SK-N-SH (cell line): Measurements from ENCODE around the gene VIM. TPM values are rescaled to one million over a fixed set of nuclear protein-coding genes. Genes with fewer than 3 reads are reported as not detected.

ENCODE experiments used
- CTCF ChIA-PET: fragments of 300-600, 350-600 bp; formaldehyde crosslinking; extraction: SDS; loops from one replicate; lab custom pipeline; 2021; lab: Yijun Ruan, JAX
- POLR2A ChIA-PET: fragments of 350-600 bp; sonication (Branson Sonifier 250); formaldehyde crosslinking; extraction: SDS; loops from one replicate; lab custom pipeline; 2020; ENCODE audit warnings: antibody characterized with exemption, inconsistent platforms; lab: Yijun Ruan, JAX
- DNase-seq: peaks from one replicate; pipeline ENCODE4 v3.0.0; 2012
- H2AFZ ChIP-seq: fragments of 200-600 bp; sonication (generic); 2 replicates; pipeline ENCODE4 v1.8.1; 2016; ENCODE audit warnings: antibody characterized with exemption, mild to moderate bottlenecking, low read depth
- H3F3A ChIP-seq: fragments of 200-600 bp; sonication (generic); replicated peaks from 2 replicates; pipeline ENCODE3; 2016; ENCODE audit warnings: antibody characterized with exemption, mild to moderate bottlenecking; ENCODE audit not compliant: insufficient read depth
- H3K27ac ChIP-seq, 2 experiments: fragments of 200-500 bp in 1 of 2; fragments of 200-600 bp in 1 of 2; sonication (Bioruptor generic) in 1 of 2; sonication (generic), shearing (Covaris generic) in 1 of 2; 2 replicates each; pipeline versions ENCODE4 v1.5.1 to v1.6.1; 2014 to 2016; ENCODE audit warnings: low read depth in 2 of 2, inconsistent platforms in 1 of 2, low read length in 1 of 2, mild to moderate bottlenecking in 1 of 2, mixed read lengths in 1 of 2
- H3K27me3 ChIP-seq: fragments of 200-600 bp; sonication (generic), shearing (Covaris generic); 2 replicates; pipeline ENCODE4 v1.6.1; 2016; ENCODE audit warnings: mixed run types; ENCODE audit not compliant: insufficient read depth
- H3K36me3 ChIP-seq, 2 experiments: fragments of 200-500 bp in 1 of 2; fragments of 200-600 bp in 1 of 2; sonication (Bioruptor generic) in 1 of 2; sonication (generic) in 1 of 2; replicated peaks in 1 of 2; 2 replicates each; pipeline versions ENCODE3 to v1.5.1; 2014 to 2016; ENCODE audit warnings: low read length in 1 of 2, mild to moderate bottlenecking in 1 of 2; ENCODE audit not compliant: insufficient read depth in 2 of 2, control insufficient read depth in 1 of 2
- H3K4me1 ChIP-seq, 2 experiments: fragments of 200-500 bp in 1 of 2; fragments of 200-600 bp in 1 of 2; sonication (Bioruptor generic) in 1 of 2; sonication (generic), shearing (Covaris generic) in 1 of 2; 2 replicates each; pipeline versions ENCODE4 v1.5.1 to v1.6.1; 2014 to 2016; ENCODE audit warnings: low read depth in 1 of 2, low read length in 1 of 2, mixed run types in 1 of 2; ENCODE audit not compliant: insufficient read depth in 2 of 2, control insufficient read depth in 1 of 2
- H3K4me2 ChIP-seq: fragments of 200-600 bp; sonication (generic), shearing (Covaris generic); 2 replicates; pipeline ENCODE4 v1.6.1; 2017; ENCODE audit warnings: mixed run types
- H3K4me3 ChIP-seq, 2 experiments: fragments of 200-500 bp in 1 of 2; fragments of 200-600 bp in 1 of 2; sonication (Bioruptor generic) in 1 of 2; sonication (generic), shearing (Covaris generic) in 1 of 2; 2 replicates each; pipeline versions ENCODE4 v1.5.1 to v1.8.1; 2014 to 2016; ENCODE audit warnings: low read depth in 2 of 2, inconsistent platforms in 1 of 2, low read length in 1 of 2, mild to moderate bottlenecking in 1 of 2, mixed read lengths in 1 of 2, moderate library complexity in 1 of 2
- H3K79me2 ChIP-seq: fragments of 200-600 bp; sonication (generic); 2 replicates; pipeline ENCODE4 v1.8.1; 2017; ENCODE audit warnings: mild to moderate bottlenecking; ENCODE audit not compliant: insufficient read depth
- H3K9ac ChIP-seq: fragments of 200-600 bp; sonication (generic); 2 replicates; pipeline ENCODE4 v1.6.1; 2017; ENCODE audit warnings: mixed run types
- H3K9me2 ChIP-seq: fragments of 200-600 bp; sonication (generic); 2 replicates; pipeline ENCODE4 v1.6.1; 2017; ENCODE audit warnings: mixed run types
- H3K9me3 ChIP-seq: fragments of 200-600 bp; sonication (generic); 2 replicates; pipeline ENCODE4 v1.6.1; 2017; ENCODE audit warnings: mixed run types, mild to moderate bottlenecking, moderate library complexity
- H4K20me1 ChIP-seq: fragments of 200-600 bp; sonication (generic); 2 replicates; pipeline ENCODE4 v1.6.1; 2017; ENCODE audit warnings: mild to moderate bottlenecking, mixed run types; ENCODE audit not compliant: insufficient read depth
- CTCF ChIP-seq: fragments of 200-600 bp; sonication (generic); IDR thresholded peaks from 2 replicates; pipeline ENCODE4 v1.6.1; 2017; ENCODE audit warnings: antibody characterized with exemption, mild to moderate bottlenecking, moderate library complexity
- FOXM1 ChIP-seq: IDR thresholded peaks from 2 replicates; pipeline ENCODE4 v1.4.0; 2012; ENCODE audit warnings: low read depth, mild to moderate bottlenecking
- GATA2 ChIP-seq: sonication (generic); formaldehyde crosslinking; IDR thresholded peaks from 2 replicates; pipeline ENCODE4 v1.5.0; 2020; ENCODE audit warnings: mild to moderate bottlenecking, missing genetic modification reagents
- JUND ChIP-seq: IDR thresholded peaks from 2 replicates; pipeline ENCODE4 v1.4.0; 2012
- NRF1 ChIP-seq: IDR thresholded peaks from 2 replicates; pipeline ENCODE4 v1.6.1; 2012; ENCODE audit warnings: low read depth, mild to moderate bottlenecking, low read length
- POLR2AphosphoS5 ChIP-seq: IDR thresholded peaks from 2 replicates; pipeline ENCODE4 v1.6.1; 2012; ENCODE audit warnings: low read depth, low read length
- RAD21 ChIP-seq: IDR thresholded peaks from 2 replicates; pipeline ENCODE4 v1.6.1; 2012; ENCODE audit warnings: mild to moderate bottlenecking, low read length
- SIN3A ChIP-seq: IDR thresholded peaks from 2 replicates; pipeline ENCODE4 v1.6.1; 2012; ENCODE audit warnings: low read depth, mild to moderate bottlenecking, low read length, moderate library complexity, borderline replicate concordance
- TCF12 ChIP-seq: IDR thresholded peaks from 2 replicates; pipeline ENCODE4 v1.4.0; 2012
- TEAD4 ChIP-seq: IDR thresholded peaks from 2 replicates; pipeline ENCODE4 v1.4.0; 2012; ENCODE audit warnings: mild to moderate bottlenecking, borderline replicate concordance; ENCODE audit not compliant: insufficient read depth
- USF1 ChIP-seq: IDR thresholded peaks from 2 replicates; pipeline ENCODE4 v1.4.0; 2012; ENCODE audit warnings: low read depth, borderline replicate concordance
- ZBTB33 ChIP-seq: IDR thresholded peaks from 2 replicates; pipeline ENCODE4 v1.4.0; 2012; ENCODE audit warnings: low read depth, borderline replicate concordance
- WGBS: methylation state at CpG from one replicate; pipeline ENCODE4 v1.1.6; 2017; ENCODE audit warnings: low lambda C conversion rate; 5-methylcytosine and 5-hydroxymethylcytosine counted together
- polyA plus RNA-seq, 3 experiments: library from polyadenylated mRNA; depleted of rRNA; stranded (reverse); fragments of >200 nt; gene quantifications; 2 replicates each; pipeline ENCODE4 v1.2.3, GENCODE V29; 2012

The VIM gene
- polyA plus RNA-seq, 1 of the 3 experiments (the other 2 are of a cell fraction): 5,016 TPM

DNA sequence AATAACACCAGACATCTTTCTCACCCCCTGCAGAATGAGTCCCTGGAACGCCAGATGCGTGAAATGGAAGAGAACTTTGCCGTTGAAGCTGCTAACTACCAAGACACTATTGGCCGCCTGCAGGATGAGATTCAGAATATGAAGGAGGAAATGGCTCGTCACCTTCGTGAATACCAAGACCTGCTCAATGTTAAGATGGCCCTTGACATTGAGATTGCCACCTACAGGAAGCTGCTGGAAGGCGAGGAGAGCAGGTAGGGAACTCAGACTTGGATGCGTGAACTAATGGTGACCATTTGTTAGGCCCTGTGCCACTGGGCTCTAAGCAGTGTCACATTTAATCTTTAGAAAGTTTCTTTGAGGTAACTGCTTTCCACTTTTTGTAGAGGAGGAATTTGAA, 7.1 kb downstream of the VIM start:
- H3K79me2 ChIP-seq: peaks cover 64% of the 10 kb centered on the region
- peaks cover 0 to 12% of the 10 kb centered on the region in 2 experiments; a peak in 2 of 4 replicates for H3K4me1 ChIP-seq
- H3K9me2 ChIP-seq: no peaks in the 10 kb centered on the region
- no peaks in the 10 kb centered on the region for H3K9me3 ChIP-seq
- H3F3A ChIP-seq: peaks cover 99% of the 10 kb centered on the region
- H3K4me2 ChIP-seq: peak overlapping the region; percentile 88
- DNase-seq: no peak
- H3K27ac ChIP-seq: peak overlapping the region; percentile 43 to 98
- POLR2A ChIA-PET: no interaction called here
- H3K27me3 ChIP-seq: no peaks in the 10 kb centered on the region
- H3K4me3 ChIP-seq: peak overlapping the region; percentile 30 to 87
- CTCF ChIA-PET: interaction anchor here (0.8 to 2.0 kb wide), 4 partner anchors 22 to 407 kb away, joined by 3 to 7 read pairs (median 6); no protein-coding TSS in a partner anchor
- peak overlapping the region; percentile 100 for H3K9ac ChIP-seq
- TF ChIP-seq SIN3A: no peak; the same call in 1 of the 2 replicates
- TF ChIP-seq USF1: no peak
- TF ChIP-seq TCF12: no peak
- no peak for TF ChIP-seq RAD21
- TF ChIP-seq GATA2: no peak
- TF ChIP-seq ZBTB33: 0 out of 2 replicates have a peak, but pooled peaks have one; percentile 7
- TF ChIP-seq TEAD4: no peak
- TF ChIP-seq POLR2AphosphoS5: peak; percentile 19; the same call in 1 of the 2 replicates
- TF ChIP-seq CTCF: peak; percentile 49
- no peak for TF ChIP-seq FOXM1
- peaks cover 87% of the 10 kb centered on the region for H4K20me1 ChIP-seq
- peaks cover 64 to 77% of the 10 kb centered on the region in 2 experiments for H3K36me3 ChIP-seq
- no peak overlapping the region for H2AFZ ChIP-seq
- 75% methylated on average over 8 of the region's 8 CpGs for WGBS

DNA sequence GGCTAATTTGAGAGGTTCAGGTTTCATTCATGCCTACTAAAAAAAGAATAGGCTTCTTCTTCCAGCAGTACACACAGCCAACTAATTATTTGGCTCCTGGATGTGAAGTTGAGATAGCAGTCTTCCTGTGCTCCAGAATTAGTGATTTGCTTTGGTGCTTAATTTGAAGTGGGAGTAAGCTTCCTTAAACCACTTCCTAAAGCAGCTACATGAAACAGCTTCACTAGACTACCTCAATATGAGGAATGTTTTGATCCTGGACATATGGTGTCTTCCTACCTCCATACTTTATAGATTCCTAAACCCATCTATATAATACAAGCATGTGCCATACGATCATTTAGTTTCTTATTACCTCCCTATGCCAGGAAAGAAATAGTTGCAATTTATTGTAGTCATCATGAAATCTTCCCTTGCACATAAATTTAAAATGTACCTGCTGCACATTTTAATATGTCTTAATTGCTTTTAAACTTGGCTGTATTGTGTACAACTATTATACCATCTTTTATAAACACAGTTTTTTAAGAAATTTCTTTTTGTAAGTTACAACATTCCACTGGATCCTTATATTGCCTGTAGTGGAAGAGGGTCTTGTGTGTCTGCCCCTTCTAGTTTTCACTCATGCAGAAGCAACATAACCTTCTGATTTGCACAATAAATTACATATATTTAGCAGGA, 8.6 kb downstream of the VIM start:
- no peaks in the 10 kb centered on the region for H3K27me3 ChIP-seq
- 26% methylated on average over 1 of the region's 1 CpG for WGBS
- no peak overlapping the region for H2AFZ ChIP-seq
- H3K4me1 ChIP-seq: peaks cover 0 to 12% of the 10 kb centered on the region in 2 experiments; a peak in 2 of 4 replicates
- H3K79me2 ChIP-seq: peaks cover 49% of the 10 kb centered on the region
- ChIA-PET POLR2A (no interaction called here), CTCF (interaction anchor here (2.0 kb wide), 1 partner anchor 408 kb away, joined by 7 read pairs; no protein-coding TSS in a partner anchor)
- peak overlapping the region; percentile 43 to 98 for H3K27ac ChIP-seq
- no peaks in the 10 kb centered on the region for H3K9me2 ChIP-seq
- H3K4me3 ChIP-seq: peak overlapping the region in 1 of 2 experiments; percentile 9; a peak in 1 of 4 replicates
- H3K36me3 ChIP-seq: peaks cover 56 to 62% of the 10 kb centered on the region in 2 experiments
- DNase-seq: no peak
- H3K9ac ChIP-seq: peak overlapping the region; percentile 100
- TF ChIP-seq RAD21 (no peak), NRF1 (no peak), POLR2AphosphoS5 (peak; percentile 72), JUND (no peak)
- peaks cover 72% of the 10 kb centered on the region for H4K20me1 ChIP-seq
- H3F3A ChIP-seq: peaks cover 95% of the 10 kb centered on the region
- H3K4me2 ChIP-seq: peak overlapping the region; percentile 88; the same call in 1 of the 2 replicates
- H3K9me3 ChIP-seq: no peaks in the 10 kb centered on the region
